GM12891 (cell line): ENCODE measurements around the gene STPG3.

ENCODE experiments used
- PAX5 ChIP-seq: IDR thresholded peaks from 2 replicates; pipeline ENCODE4 v1.6.1; 2011; ENCODE audit warnings: low read length, moderate library complexity, mild to moderate bottlenecking; ENCODE audit not compliant: insufficient read depth, severe bottlenecking
- POLR2A ChIP-seq: IDR thresholded peaks from 2 replicates; pipeline ENCODE4 v1.6.1; 2011; ENCODE audit warnings: low read depth, low read length, control low read depth
- POLR2AphosphoS5 ChIP-seq: IDR thresholded peaks from 2 replicates; pipeline ENCODE4 v1.6.1; 2011; ENCODE audit warnings: low read depth, low read length, control low read depth
- POU2F2 ChIP-seq: IDR thresholded peaks from 2 replicates; pipeline ENCODE4 v1.6.1; 2011; ENCODE audit warnings: low read depth, mild to moderate bottlenecking, control low read depth, low read length, moderate library complexity
- SPI1 ChIP-seq: IDR thresholded peaks from 2 replicates; pipeline ENCODE4 v1.6.1; 2011; ENCODE audit warnings: low read depth, low read length, control low read depth
- TAF1 ChIP-seq: IDR thresholded peaks from 2 replicates; pipeline ENCODE4 v1.6.1; 2011; ENCODE audit warnings: low read depth, low read length, control low read depth

DNA sequence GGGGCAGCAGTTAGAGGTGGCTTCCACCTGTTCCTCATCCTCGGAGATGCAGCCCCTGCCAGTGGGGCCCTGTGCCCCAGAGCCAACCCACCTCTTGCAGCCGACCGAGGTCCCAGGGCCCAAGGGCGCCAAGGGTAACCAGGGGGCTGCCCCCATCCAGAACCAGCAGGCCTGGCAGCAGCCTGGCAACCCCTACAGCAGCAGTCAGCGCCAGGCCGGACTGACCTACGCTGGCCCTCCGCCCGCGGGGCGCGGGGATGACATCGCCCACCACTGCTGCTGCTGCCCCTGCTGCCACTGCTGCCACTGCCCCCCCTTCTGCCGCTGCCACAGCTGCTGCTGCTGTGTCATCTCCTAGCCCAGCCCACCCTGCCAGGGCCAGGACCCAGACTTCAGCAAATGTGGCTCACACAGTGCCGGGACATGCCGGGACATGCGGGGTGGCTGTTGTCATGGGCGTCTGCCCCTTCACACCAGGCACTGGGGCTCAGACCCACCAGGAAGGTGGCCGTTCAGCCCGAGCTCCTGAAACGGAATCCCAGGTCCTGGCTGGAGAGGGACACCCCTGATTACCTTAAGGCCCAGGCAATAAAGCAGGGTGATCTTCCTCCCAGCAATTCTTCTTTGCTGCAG, 25.3 kb upstream of the STPG3 start:
- TF ChIP-seq POLR2AphosphoS5 (no peak), POLR2A (no peak), TAF1 (no peak), POU2F2 (no peak), SPI1 (no peak), PAX5 (no peak)
